Measurements from ENCODE around the gene CALCA. TPM values are rescaled to one million over a fixed set of nuclear protein-coding genes. Genes with fewer than 3 reads are reported as not detected.
"Not testable (repeated sequence)": the region's sequence is repeated elsewhere in the genome, so short reads cannot be mapped to it uniquely, and the experiment has no call there.

The CALCA gene, protein sequence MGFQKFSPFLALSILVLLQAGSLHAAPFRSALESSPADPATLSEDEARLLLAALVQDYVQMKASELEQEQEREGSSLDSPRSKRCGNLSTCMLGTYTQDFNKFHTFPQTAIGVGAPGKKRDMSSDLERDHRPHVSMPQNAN
- not detected for total RNA-seq
- polyA plus RNA-seq, result not detected
- total RNA-seq, result 0 reads per million in 6 experiments

DNA sequence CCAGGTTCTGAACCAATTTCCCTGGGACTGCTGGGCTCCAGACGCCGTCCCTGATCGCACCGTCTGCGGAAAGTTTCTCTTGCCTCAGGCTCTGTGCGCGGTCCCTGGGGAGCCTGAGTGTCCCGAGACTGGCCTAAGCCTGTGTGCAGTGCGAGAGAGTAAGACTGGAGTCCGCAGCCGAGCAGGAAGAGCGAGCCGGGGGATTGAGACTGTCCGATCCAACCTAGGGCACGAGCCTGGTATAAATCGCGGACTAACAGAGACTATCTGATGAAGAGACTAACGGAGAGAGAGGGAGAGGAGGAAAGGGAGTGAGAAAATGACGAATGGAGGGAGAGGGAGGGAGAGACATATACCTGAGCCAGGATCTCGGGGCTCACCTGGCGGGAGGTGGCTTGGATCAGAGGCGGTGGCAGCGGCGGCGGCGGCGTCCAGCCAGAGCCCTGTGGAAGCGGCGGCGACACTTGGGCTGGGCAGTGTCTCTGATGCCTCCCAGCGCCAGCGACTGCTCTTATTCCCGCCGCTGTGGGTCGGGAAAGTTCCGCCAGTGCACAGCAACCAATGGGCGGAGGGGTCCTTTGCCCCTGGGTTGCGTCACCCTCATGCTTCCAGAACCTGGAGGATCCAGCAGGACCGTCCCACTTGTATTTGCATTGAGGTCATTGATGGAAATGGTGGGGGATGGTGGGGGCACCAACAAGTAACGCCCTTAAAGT is at the start of gene CALCA:
Gene CALCA, minus strand, starts transcription at position 487 of the 716 bp plus-strand sequence. CDS start 1,159 bp downstream, outside the sequence.
- peaks cover 22 to 37% (median 34%) of the 10 kb centered on the region in 4 donors for H3K4me1 Mint-ChIP-seq
- peaks cover 0 to 2% (median 0%) of the 10 kb centered on the region in 9 donors for H3K9me3 Mint-ChIP-seq
- peaks cover 0 to 2% (median 0%) of the 10 kb centered on the region in 3 donors for H3K36me3 Mint-ChIP-seq
- POLR2A ChIA-PET, result no interaction called here
- no peak within 1 kb of the TSS for H3K27ac Mint-ChIP-seq
- peaks cover 42 to 86% (median 76%) of the 10 kb centered on the region in 5 donors for H3K27me3 Mint-ChIP-seq
- ATAC-seq (no peak), DNase-seq (no peak)
- peak within 1 kb of the TSS; percentile 70 to 90 (median 84) for H3K4me3 Mint-ChIP-seq

DNA sequence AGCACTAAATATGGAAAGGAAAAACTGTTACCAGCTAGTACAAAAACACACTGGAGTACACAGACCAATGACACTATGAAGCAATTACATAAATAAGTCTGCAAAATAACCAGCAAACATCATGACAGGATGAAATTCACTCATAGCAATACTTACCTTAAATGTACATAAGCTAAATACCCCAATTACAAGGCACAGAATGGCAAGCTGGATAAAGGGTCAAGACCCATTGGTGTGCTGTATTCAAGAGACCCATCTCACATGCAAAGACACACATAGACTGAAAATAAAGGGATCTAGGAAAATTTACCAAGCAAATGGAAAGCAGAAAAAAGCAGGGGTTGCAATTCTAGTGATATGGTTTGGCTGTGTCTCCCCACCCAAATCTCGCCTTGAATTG is 44.0 kb upstream of the CALCA start:
- Mint-ChIP-seq H3K4me1 (peaks cover 0 to 2% (median 0%) of the 10 kb centered on the region in 4 donors), H3K27ac (no peak overlapping the region), H3K36me3 (peaks cover 0 to 32% (median 27%) of the 10 kb centered on the region in 3 donors), H3K9me3 (peaks cover 8 to 62% (median 49%) of the 10 kb centered on the region in 9 donors), H3K4me3 (no peak overlapping the region), H3K27me3 (peaks cover 6 to 37% (median 16%) of the 10 kb centered on the region in 5 donors)
- no peak for ATAC-seq
- DNase-seq, result no peak
- POLR2A ChIA-PET, result no interaction called here

DNA sequence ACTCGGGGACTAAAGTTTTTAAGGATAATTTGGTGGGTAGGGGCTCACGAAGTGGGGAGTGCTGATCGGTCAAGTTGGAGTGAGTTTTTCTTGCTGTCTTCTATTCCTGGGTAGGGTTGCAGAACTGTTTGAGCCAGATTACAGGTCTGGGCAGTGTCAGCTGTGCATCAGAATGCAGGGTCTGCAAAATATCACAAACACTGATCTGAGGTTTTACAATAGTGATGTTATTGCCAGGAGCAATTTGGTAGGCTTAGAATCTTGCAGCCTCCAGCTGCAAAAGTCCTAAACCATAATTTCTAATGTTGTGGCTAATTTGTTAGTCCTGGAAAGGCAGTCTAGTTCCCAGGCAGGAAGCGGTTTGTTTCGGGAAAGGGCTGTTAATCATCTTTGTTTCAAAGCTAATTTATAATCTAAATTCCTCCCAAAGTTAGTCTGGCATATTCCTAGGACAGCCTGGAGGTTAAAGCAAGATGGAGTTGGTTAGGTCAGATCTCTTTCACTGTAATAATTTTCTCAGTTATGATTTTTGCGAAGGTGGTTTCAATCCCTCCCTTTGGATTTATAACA is 39.7 kb upstream of the CALCA start:
- peaks cover 0 to 22% (median 20%) of the 10 kb centered on the region in 9 donors for H3K9me3 Mint-ChIP-seq
- POLR2A ChIA-PET, result no interaction called here
- H3K4me1 Mint-ChIP-seq, result peaks cover 0 to 2% (median 0%) of the 10 kb centered on the region in 4 donors
- DNase-seq (no peak), ATAC-seq (no peak)
- no peak overlapping the region for H3K4me3 Mint-ChIP-seq
- peaks cover 0 to 18% (median 12%) of the 10 kb centered on the region in 3 donors for H3K36me3 Mint-ChIP-seq
- H3K27me3 Mint-ChIP-seq, result peaks cover 4 to 52% (median 16%) of the 10 kb centered on the region in 5 donors
- no peak overlapping the region for H3K27ac Mint-ChIP-seq

DNA sequence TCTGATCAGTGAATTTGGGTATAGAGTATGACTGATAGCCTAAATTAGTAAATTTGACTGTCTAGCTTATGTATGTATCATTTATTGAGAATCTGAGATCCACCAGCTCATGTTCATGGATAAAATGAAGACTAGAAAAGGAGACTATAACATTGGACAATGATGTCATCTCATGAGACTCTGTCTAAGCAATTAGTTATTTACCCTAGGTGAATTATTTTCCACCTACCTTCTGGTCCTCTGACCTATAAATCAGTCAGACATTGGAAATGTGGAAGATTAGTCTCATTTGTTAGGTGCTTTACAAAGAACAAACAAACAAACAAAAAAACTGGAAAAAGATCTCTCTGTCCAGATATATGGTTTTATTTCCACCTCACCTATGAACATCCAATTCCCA is 38.7 kb upstream of the CALCA start:
- Mint-ChIP-seq H3K27me3 (peaks cover 4 to 52% (median 18%) of the 10 kb centered on the region in 5 donors), H3K27ac (no peak overlapping the region), H3K36me3 (peaks cover 0 to 8% (median 7%) of the 10 kb centered on the region in 3 donors), H3K4me1 (peaks cover 0 to 2% (median 0%) of the 10 kb centered on the region in 4 donors), H3K9me3 (peaks cover 0 to 12% (median 10%) of the 10 kb centered on the region in 9 donors), H3K4me3 (no peak overlapping the region)
- no peak for ATAC-seq
- no peak for DNase-seq
- POLR2A ChIA-PET, result no interaction called here

DNA sequence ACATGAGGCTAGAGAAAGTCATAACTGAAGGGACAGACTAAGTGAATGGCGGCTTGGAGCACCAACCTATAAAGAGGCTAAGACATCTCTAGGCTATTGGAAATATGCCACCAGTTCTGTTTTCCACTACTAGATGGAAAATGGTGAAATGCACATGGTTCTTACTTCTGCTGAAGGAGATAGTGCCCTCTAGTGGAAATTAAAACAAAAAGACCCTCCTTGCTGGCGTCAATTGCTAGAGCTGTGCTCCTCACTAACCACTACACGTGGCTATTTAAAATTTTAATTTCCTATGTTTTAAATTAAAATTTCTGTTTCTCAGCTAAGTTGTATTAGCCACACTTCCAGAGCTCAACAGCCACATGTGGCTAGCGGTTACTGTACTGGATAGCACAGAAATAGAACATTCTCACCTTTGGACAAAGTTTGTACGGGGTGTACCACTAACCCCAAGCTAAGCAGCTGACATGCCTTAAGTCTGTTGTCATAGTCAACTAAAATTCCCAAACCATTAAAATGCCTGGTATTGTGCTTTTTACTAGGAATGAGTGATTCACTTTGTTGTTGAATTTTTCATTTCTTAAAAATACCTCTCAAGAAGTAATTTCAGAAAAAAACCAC is 34.1 kb upstream of the CALCA start:
- H3K36me3 Mint-ChIP-seq, result no peaks in the 10 kb centered on the region
- H3K27ac Mint-ChIP-seq, result no peak overlapping the region
- POLR2A ChIA-PET, result interaction anchor here (0.8 kb wide), 1 partner anchor 98 kb away, joined by 3 read pairs; no protein-coding TSS in a partner anchor
- peaks cover 0 to 4% (median 0%) of the 10 kb centered on the region in 9 donors for H3K9me3 Mint-ChIP-seq
- H3K4me1 Mint-ChIP-seq, result no peaks in the 10 kb centered on the region
- peak; percentile 59 to 68 for ATAC-seq
- peaks cover 11 to 53% (median 23%) of the 10 kb centered on the region in 5 donors for H3K27me3 Mint-ChIP-seq
- peak in 4 of 10 donors; percentile 6 to 51 (median 30) for DNase-seq
- H3K4me3 Mint-ChIP-seq, result no peak overlapping the region

DNA sequence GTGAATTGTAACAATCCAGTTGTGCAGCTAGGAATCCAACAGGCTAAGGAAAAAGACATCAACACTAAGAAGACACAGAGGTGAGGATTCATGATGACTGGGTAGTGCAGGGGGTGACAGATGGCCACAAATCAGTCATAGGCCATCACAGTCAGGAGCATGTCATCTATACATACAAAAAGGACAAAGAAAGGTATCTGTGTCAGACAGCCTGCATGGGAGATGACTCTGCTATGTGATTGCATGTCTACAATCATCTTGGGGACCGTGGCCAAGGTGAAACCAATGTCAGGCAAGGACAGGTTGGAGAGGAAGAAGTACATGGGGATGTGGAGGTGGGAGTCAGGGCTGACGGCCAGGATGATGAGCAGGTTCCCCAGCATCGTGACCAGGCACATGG is 16.0 kb upstream of the CALCA start:
- H3K9me3 Mint-ChIP-seq, H3K4me3 Mint-ChIP-seq, H3K4me1 Mint-ChIP-seq, POLR2A ChIA-PET, DNase-seq, ATAC-seq, H3K36me3 Mint-ChIP-seq: not testable (repeated sequence)
- Mint-ChIP-seq H3K27ac (peak overlapping the region in 1 of 10 donors; percentile 83), H3K27me3 (peaks cover 17 to 59% (median 25%) of the 10 kb centered on the region in 5 donors)

DNA sequence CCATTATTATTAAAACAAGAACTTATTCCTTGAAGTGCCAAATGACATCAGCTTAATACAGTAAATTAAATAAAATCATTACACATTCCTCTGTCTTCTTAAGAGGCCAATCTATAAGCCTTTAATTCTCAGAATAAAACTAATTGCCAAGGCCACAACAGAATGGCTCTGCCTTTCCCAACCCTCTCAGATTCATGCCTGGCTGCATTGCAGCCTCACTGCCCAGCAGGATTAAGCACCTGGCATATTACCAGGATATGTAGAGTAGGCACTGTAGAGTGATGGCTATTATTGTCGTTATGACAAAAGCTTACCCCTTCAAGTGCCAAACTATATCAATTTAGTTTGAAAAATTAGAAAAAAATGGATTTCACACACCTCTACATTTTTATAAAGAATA is 9.4 kb upstream of the CALCA start:
- Mint-ChIP-seq H3K36me3 (peaks cover 0 to 2% (median 0%) of the 10 kb centered on the region in 3 donors), H3K27ac (no peak overlapping the region), H3K27me3 (peaks cover 5 to 60% (median 25%) of the 10 kb centered on the region in 5 donors), H3K9me3 (no peaks in the 10 kb centered on the region), H3K4me3 (no peak overlapping the region), H3K4me1 (no peaks in the 10 kb centered on the region)
- DNase-seq (no peak), ATAC-seq (no peak)
- POLR2A ChIA-PET, result no interaction called here

DNA sequence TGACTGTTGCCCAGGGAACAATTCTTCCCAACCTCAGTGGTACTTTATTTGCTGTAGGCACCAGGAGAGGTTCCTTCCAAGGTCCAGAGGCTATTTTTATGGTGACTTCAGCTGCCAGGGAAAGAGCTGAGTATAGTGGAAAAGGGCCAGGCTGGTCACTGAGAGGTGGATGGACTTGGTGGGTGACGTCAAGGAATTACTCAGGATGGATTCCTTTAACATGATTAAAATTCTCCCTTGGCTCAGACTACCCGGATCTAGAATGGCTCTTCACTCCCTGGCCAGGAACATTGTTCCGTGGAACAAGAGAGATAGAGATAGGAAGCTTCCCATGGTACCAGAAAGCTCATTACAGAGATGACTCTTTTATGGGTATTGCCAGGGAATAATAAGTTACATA is 8.7 kb upstream of the CALCA start:
- DNase-seq (no peak), ATAC-seq (no peak)
- H3K4me3 Mint-ChIP-seq, result no peak overlapping the region
- H3K27ac Mint-ChIP-seq, result no peak overlapping the region
- H3K9me3 Mint-ChIP-seq, result no peaks in the 10 kb centered on the region
- H3K36me3 Mint-ChIP-seq, result peaks cover 0 to 2% (median 0%) of the 10 kb centered on the region in 3 donors
- POLR2A ChIA-PET, result no interaction called here
- peaks cover 0 to 2% (median 2%) of the 10 kb centered on the region in 4 donors for H3K4me1 Mint-ChIP-seq
- peaks cover 9 to 67% (median 31%) of the 10 kb centered on the region in 5 donors for H3K27me3 Mint-ChIP-seq

DNA sequence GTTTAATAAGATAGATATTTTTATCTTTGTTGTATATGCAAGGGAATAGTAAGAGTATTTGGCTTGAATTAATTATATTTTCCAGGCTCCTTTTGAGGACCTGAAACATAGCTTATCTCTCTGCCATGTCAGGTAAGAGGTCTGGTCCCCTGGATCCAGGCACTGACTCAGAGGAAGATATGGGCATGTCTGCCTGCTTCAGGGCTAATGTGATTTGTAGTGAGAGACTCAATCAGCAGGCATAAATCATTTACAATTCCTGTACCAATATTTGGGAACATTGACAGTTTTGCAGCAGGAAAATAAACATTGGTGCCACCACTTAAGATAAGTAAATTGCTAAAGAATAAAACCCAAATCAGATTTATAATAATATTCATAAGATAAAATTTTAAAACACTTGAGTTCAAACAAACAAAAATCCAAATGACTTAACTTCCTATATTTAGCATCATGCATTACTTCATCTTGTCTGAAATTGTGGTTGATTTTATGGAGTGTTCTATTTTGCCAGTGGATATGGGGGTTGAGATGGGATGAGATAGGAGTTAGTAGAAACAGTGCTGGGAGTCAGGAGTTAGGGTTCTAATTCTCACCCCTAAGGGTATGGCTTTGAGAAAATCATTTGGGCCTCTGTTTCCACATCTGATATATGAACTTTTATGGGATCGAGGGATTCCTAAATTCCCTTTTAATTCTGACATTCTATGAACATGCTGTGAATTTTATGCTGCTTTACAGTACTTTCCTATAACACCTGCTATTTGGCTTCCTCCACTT is 5.1 kb upstream of the CALCA start:
- no peak overlapping the region for H3K4me3 Mint-ChIP-seq
- DNase-seq (no peak), ATAC-seq (no peak)
- POLR2A ChIA-PET, result no interaction called here
- H3K27me3 Mint-ChIP-seq, result peaks cover 27 to 85% (median 60%) of the 10 kb centered on the region in 5 donors
- H3K9me3 Mint-ChIP-seq, result no peaks in the 10 kb centered on the region
- peaks cover 19 to 32% (median 30%) of the 10 kb centered on the region in 4 donors for H3K4me1 Mint-ChIP-seq
- no peak overlapping the region for H3K27ac Mint-ChIP-seq
- peaks cover 0 to 2% (median 0%) of the 10 kb centered on the region in 3 donors for H3K36me3 Mint-ChIP-seq

DNA sequence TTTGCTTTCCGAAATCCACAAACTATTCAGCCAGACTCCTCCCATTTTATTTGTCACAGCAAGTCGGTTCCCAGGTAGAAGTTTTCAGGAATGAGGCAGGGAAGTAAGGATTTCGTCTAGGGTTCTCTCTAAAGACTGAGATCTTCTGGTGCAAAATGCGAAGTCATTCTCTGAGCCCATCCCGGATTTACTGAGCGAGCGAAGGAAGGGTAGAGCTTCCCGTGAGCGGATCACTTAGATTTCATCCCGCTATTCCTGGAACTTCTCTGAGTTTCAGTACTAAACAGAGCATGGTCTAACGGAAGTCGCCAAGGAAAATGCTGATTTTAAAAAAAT is 3.1 kb upstream of the CALCA start:
- POLR2A ChIA-PET, result no interaction called here
- peaks cover 36 to 88% (median 66%) of the 10 kb centered on the region in 5 donors for H3K27me3 Mint-ChIP-seq
- H3K27ac Mint-ChIP-seq, result no peak overlapping the region
- H3K4me3 Mint-ChIP-seq, result peak overlapping the region; percentile 13 to 90 (median 84)
- peaks cover 0 to 2% (median 0%) of the 10 kb centered on the region in 3 donors for H3K36me3 Mint-ChIP-seq
- ATAC-seq, result no peak
- H3K9me3 Mint-ChIP-seq, result peaks cover 0 to 2% (median 0%) of the 10 kb centered on the region in 9 donors
- no peak for DNase-seq
- peaks cover 22 to 37% (median 34%) of the 10 kb centered on the region in 4 donors for H3K4me1 Mint-ChIP-seq

DNA sequence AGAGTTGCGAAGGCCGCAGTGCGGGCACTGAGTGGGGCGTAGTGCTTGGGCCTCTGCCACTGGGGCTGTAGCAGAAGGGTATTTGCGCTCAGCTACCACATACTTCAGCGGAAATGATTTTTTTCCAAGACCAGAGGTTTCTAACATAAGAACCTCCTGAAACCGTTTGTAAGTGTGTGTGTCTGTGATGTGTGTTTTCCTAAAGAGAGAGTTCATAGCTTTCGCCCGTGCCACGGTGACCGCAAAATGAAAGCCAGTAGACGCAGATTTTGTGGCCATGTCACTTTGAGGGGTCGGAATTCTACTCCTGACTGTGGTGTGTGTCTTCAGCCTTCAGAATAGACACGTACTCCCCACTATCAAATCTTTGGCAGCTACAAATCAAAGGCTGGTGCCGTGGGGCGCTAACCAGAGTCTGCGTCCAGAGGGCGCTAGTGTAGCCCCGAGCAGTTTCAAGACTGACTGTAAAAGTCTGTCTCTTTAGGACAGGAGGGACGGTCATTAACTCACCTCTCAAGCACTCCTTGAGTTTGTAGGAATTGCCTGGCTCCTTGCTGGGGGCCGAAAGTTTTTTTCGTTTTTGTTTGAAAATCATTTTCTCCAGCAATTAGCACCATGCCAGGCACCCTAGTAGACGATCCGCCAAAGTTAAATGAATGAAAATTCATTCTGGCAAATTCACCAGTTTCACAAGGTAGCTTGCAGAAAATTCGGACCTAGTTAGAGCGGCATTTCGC is 2.5 kb upstream of the CALCA start:
- peaks cover 0 to 2% (median 0%) of the 10 kb centered on the region in 3 donors for H3K36me3 Mint-ChIP-seq
- H3K9me3 Mint-ChIP-seq, result peaks cover 0 to 2% (median 0%) of the 10 kb centered on the region in 9 donors
- peaks cover 22 to 37% (median 34%) of the 10 kb centered on the region in 4 donors for H3K4me1 Mint-ChIP-seq
- ATAC-seq, result peak; percentile 79 to 81
- peaks cover 36 to 88% (median 68%) of the 10 kb centered on the region in 5 donors for H3K27me3 Mint-ChIP-seq
- DNase-seq, result peak; percentile 26 to 71 (median 41)
- peak overlapping the region; percentile 70 to 90 (median 84) for H3K4me3 Mint-ChIP-seq
- H3K27ac Mint-ChIP-seq, result no peak overlapping the region
- POLR2A ChIA-PET, result no interaction called here

Data from naive thymus-derived CD8-positive, alpha-beta T cell (primary cell).